ENCODE data around the gene SMPD2.

SMPD2 gene

GRCh38 chr6:109446541-109446940, 6.0 kb downstream of the SMPD2 start:
- TF ChIP-seq CTCF (IDR thresholded peaks at IDR 0.05; ENCODE audit: insufficient read depth, missing control alignments), result no peak
- no peak for FAIRE-seq
- DNase-seq (ENCODE audit: insufficient read length, low spot score), result no peak

GRCh38 chr6:109447087-109447486, 6.6 kb downstream of the SMPD2 start:
- TF ChIP-seq CTCF (IDR thresholded peaks at IDR 0.05; ENCODE audit: insufficient read depth, missing control alignments), result no peak
- DNase-seq (ENCODE audit: insufficient read length, low spot score) (no peak), FAIRE-seq (no peak)

GRCh38 chr6:109447878-109448555, 7.5 kb downstream of the SMPD2 start:
- DNase-seq (ENCODE audit: insufficient read length, low spot score) (no peak), FAIRE-seq (no peak)
- no peak for TF ChIP-seq CTCF (IDR thresholded peaks at IDR 0.05; ENCODE audit: insufficient read depth, missing control alignments)

- no peak for TF ChIP-seq CTCF (IDR thresholded peaks at IDR 0.05; ENCODE audit: insufficient read depth, missing control alignments)
- DNase-seq (ENCODE audit: insufficient read length, low spot score) (no peak), FAIRE-seq (no peak)
These were observed 8.1 kb downstream of the SMPD2 start for GRCh38 chr6:109448615-109449014.

GRCh38 chr6:109449064-109449794, 8.7 kb downstream of the SMPD2 start:
- TF ChIP-seq CTCF (IDR thresholded peaks at IDR 0.05; ENCODE audit: insufficient read depth, missing control alignments), result no peak
- FAIRE-seq (no peak), DNase-seq (ENCODE audit: insufficient read length, low spot score) (no peak)

GRCh38 chr6:109449795-109450673, 9.5 kb downstream of the SMPD2 start:
- DNase-seq (ENCODE audit: insufficient read length, low spot score), result no peak
- TF ChIP-seq CTCF (IDR thresholded peaks at IDR 0.05; ENCODE audit: insufficient read depth, missing control alignments), result no peak
- FAIRE-seq, result no peak

All from D721Med (cell line).